ENCODE data around the gene CENPP.

CENPP gene

GRCh38 chr9:92513349-92513748 lies 187.6 kb downstream of the CENPP start:
- DNase-seq = no peak

GRCh38 chr9:92514635-92515034 lies 188.9 kb downstream of the CENPP start:
- no peak for DNase-seq

DNA sequence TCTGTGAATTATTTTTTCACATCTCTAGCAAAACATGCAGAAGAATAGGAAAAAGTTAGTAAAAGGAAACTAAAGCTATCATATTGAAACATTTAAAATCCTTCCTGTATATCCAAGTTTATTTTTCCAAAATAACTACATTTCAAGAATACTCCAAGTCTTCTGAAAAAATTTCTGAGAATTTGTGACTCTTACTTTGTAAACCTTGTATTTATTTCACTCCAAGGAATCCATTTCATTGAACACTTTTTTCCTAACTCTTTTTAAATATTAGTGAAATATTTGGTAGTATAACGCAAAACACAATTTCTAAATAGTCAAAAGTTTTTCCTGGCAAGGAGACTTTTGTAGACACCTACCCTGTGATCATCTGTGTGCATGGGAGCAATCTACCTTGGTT lies 190.8 kb downstream of the CENPP start:
- DNase-seq = no peak

DNA sequence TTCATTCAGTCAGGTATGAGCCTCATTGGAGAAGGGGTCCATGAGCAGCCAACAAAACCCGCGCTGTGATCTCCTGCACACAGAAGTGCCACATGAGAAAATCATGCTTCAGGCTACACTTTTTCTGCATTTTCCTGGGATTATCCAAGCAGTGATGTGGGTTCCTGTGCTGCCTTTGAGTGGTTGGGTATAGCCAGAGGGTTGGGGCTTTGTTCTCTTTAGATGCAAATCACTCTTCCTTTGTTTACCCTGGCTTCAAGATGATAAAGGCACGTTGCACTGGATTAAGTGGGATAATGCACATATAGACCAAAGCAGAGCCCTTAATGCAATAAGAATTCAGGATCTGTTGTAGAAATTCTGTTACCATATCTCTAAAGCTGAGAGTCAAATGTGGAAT lies 191.3 kb downstream of the CENPP start:
- DNase-seq = no peak

GRCh38 chr9:92518199-92518598 lies 192.4 kb downstream of the CENPP start:
- no peak for DNase-seq

GRCh38 chr9:92520837-92521236 lies 195.1 kb downstream of the CENPP start:
- DNase-seq = no peak

DNA sequence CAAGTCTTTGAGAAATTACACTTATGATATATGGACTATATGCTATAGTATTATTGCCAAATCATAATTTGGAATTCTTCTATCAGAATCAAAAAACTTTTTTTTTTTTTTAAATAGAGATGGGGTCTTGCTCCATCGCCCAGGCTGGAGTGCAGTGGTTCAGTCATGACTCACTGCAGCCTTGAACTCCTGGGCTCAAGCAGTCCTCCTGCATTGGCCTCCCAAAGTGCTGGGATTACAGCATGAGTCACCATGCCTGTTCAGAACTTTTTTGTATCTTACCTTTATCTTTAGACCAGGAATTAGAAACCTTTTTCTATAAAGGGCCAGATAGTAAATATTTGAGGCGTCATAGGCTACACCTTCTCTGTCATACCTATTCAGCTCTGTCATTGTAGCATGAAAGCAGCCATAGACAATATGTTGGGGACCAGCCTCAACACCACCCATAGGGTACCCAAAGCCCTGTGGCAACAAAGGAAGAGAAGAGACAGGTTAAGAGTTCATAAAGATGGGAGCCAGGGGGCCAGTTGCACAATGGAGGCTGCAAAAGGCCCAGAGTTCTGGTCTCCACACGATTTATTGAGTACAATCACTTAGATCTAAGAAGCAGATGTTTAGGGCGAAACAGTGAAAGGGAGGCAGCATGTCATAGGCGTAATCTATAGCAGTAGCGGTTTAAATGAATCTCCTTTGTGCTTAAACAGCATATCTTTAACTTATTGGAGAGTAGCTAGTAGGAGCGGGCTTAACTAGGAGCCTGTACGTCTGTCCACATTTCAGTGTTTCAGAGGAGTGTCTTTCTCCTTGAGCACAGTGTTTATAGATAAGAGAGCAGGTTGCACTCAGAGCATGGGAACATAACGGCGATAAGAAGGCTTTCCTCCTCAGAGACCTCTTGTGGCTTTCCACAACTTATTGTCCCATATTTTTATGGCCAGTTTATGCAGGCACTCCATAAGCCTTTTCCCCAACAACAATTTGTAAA lies 197.5 kb downstream of the CENPP start:
- no peak for DNase-seq

GRCh38 chr9:92524881-92525280 lies 199.1 kb downstream of the CENPP start:
- DNase-seq = no peak

DNA sequence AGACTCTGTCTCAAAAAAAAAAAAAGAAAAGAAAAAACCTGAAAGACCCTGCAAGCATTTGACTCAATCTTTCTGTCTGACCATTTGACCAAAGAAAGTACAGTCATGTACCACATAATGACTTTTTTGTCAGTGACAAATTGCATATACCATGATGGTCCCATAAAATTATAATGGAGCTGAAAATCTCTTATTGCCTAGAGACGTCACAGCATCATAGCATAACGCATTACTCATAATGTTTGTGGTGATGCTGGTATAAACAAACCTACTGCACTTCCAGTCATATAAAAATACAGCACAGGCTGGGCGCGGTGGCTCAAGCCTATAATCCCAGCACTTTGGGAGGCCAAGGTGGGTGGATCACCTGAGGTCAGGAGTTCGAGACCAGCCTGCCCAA lies 199.6 kb downstream of the CENPP start:
- DNase-seq = no peak

DNA sequence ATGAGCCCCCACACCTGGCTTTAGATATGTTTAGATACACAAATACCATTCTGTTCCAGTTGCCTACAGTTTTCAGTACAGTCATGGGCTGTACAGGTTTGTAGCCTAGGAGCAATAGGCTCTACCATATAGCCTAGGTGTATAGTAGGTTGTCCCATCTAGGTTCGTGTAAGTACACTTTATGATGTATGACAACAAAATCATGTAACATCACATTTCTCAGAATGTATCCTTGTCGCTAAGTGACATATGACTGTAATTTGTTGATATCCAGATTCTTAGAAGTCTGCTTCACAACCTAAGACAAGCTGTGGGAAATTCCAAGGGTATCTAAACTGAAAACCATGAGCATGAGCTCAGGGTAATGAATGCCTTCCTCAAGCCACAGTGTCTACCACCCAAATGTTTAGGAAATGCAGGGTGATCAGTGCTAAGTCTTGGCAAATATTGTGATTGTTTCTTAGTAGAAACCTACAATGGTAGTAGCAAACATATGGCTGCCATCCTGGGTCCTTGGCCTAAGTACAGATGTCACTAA lies 201.6 kb downstream of the CENPP start:
- no peak for DNase-seq

- no peak for DNase-seq
Measured at GRCh38 chr9:92527832-92528521, 202.2 kb downstream of the CENPP start.

DNA sequence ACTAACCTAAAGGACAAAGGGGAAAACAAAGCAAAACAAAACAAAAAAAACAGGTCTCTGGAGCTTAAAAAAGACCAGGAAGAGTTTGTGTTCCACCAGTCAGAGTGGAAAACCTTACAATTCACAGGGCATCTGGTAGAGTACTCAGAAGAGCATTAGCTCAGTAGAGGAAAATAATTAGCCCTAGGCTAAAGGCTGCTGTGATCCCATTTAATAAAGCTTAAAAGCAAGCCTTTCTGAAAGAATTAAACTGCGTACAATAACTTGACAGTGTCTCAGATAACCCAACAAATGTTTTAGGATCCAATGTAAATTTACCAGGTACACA lies 202.7 kb downstream of the CENPP start:
- no peak for DNase-seq

- DNase-seq = no peak
Measured at GRCh38 chr9:92529124-92529523, 203.4 kb downstream of the CENPP start.

- no peak for DNase-seq
Measured at GRCh38 chr9:92530893-92531292, 205.1 kb downstream of the CENPP start.

DNA sequence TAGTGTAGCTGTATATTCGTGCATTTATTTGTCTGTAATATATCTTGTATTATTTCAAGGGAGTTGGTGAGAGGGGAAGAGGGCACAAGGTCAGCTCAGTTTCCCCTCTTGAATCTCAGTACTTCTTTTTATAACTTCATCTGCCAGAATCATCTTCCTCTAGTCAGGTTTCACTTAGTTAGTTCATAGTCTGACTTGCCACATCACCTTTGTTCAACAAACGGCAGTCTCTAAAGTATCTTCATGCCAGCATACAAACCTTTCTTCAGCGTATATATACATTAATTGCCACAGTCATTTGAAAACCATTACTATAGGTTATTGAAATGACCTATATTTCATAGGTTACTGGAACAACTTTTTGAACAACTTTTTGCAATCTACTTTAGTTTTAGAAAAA lies 208.5 kb downstream of the CENPP start:
- DNase-seq = no peak

DNA sequence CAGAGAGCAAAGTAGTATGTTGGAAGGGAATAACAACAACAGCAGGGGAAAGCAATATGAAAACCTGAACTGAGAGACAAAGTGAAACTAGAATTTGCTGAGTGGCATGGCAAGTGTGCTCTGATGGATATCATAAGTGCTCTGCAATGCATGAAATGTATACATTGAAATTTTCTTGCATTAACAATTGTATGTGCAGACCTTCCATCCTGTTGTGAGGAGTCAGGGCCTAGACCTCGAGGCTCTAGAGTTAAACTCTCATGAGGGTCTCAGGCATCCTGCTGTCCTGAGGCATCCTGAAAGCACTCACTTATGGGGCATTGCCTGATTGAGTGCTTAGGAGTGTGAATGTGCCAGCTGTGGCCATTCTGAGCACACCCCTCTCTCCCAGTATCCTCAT lies 208.9 kb downstream of the CENPP start:
- DNase-seq = no peak

GRCh38 chr9:92535940-92536850 lies 210.4 kb downstream of the CENPP start, which contains the start of gene ECM2:
Gene ECM2 (minus strand): TSS chr9:92535990. CDS start chr9:92522866, 13,124 bp downstream.
- no peak for DNase-seq

- no peak for DNase-seq
Measured at GRCh38 chr9:92538541-92538940, 212.8 kb downstream of the CENPP start.

DNA sequence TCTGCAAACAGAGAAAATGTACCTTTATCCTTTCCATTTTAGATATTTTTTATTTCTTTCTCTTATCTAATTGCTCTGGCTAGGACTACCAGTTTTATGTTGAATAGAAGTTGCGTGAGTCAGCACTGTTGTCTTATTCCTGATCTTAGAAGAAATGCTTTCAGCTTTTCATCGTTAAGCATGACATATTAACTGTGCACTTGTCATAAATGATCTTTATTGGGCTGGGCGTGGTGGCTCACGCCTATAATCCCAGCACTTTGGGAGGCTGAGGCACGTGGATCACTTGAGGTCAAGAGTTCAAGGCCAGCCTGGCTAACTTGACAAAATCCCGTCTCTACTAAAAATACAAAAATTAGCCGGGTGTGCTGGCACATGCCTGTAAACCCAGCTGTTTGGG lies 218.2 kb downstream of the CENPP start:
- no peak for DNase-seq

DNA sequence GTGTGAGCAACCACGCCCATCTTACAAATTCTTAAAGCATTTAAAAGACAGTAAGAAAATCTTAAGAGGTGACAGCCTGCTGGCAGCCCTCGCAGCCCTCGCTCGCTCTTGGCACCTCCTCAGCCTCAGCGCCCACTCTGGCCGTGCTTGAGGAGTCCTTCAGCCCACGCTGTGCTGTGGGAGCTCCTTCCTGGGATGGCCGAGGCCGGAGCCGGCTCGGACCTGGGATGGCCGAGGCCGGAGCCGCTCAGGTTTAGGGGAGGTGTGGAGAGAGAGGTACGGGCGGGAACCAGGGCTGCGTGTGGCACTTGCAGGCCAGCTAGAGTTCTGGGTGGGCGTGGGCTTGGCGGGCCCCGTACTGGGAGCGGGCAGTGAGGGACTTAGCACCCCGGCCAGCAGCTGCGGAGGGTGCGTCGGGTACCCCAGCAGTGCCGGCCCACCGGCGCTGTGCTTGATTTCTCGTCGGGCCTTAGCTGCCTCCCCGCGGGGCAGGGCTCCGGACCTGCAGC lies 219.3 kb downstream of the CENPP start:
- no peak for DNase-seq

GRCh38 chr9:92547356-92547755 lies 221.6 kb downstream of the CENPP start:
- DNase-seq = no peak

DNA sequence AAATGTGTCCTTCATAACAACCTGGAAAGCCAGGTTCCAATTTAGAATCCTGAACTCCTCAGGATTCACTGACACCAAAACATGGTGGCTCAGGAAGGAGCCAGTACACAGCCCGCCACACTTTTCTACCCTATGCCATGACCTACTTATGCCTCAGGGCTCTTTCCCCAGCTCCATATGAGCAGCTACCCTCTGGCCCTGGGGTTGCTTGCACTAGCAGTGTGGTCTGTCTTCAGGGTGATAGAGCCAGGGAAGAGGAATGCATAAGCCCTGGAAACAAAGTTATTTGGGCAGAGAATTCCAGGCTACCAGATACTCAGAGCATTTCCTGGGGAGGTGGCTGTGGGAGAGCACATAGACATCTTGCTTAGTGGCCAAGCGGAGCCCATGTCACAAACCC lies 225.0 kb downstream of the CENPP start:
- DNase-seq = no peak

Data from NCI-H446 (cell line).